K562 (cell line): Measurements from ENCODE around the gene EPO. TPM values are rescaled to one million over a fixed set of nuclear protein-coding genes. Genes with fewer than 3 reads are reported as not detected.
A peak's percentile ranks its signal among the peaks of the same experiment; 100 is the strongest.

Experiments
- ATAC-seq: fragments of 200-7000 bp; cut with Tn5 transposase; 3 replicates; pipeline ENCODE4 v1.9.1; 2020; ENCODE audit warnings: moderate library complexity
- BruUV-seq: library from RNA; stranded (reverse); fragments of 400-500 nt; replicated peaks from 2 replicates; lab custom pipeline; 2021; lab: Mats Ljungman, UMichigan
- CTCF ChIA-PET: fragments of 300-600 bp; formaldehyde crosslinking; extraction: SDS; loops from one replicate; lab custom pipeline; 2021; ENCODE audit warnings: low intra/inter-chr PET ratio; lab: Yijun Ruan, JAX
- POLR2A ChIA-PET: fragments of 300-600, 350-650 bp; sonication (Branson Sonifier 250); formaldehyde crosslinking; extraction: SDS; loops from one replicate; lab custom pipeline; 2021; ENCODE audit warnings: antibody characterized with exemption, inconsistent platforms; lab: Yijun Ruan, JAX
- DNase-seq, 4 experiments: peaks; one replicate each; pipeline versions ENCODE4 v3.0.0 to v3.0.0-alpha.2; 2011 to 2018; ENCODE audit warnings: low spot score in 3 of 4, mixed read lengths in 3 of 4; ENCODE audit errors: extremely low read depth in 1 of 4
- FAIRE-seq: peaks from 2 replicates; lab custom pipeline; 2011; peaks lifted over from hg19 to GRCh38; lab: Jason Lieb, UNC
- H2AFZ ChIP-seq: 2 replicates; pipeline ENCODE4 v1.6.0; 2011; ENCODE audit warnings: low read depth, low read length, control low read depth, inconsistent platforms
- H3K27ac ChIP-seq: fragments of 200-600 bp; 3 replicates; pipeline ENCODE4 v1.8.0; 2011; ENCODE audit warnings: low read depth, mild to moderate bottlenecking, control low read depth, inconsistent platforms, low read length, moderate library complexity, mixed read lengths; ENCODE audit errors: extremely low read depth
- H3K27me3 ChIP-seq, 2 experiments: fragments of 300-600 bp in 1 of 2; 2 replicates in 1 of 2; 3 replicates in 1 of 2; pipeline versions ENCODE4 v1.6.0 to v1.8.0; 2011; ENCODE audit warnings: inconsistent platforms in 2 of 2, low read length in 2 of 2, mild to moderate bottlenecking in 1 of 2, mixed read lengths in 1 of 2, moderate library complexity in 1 of 2; ENCODE audit not compliant: control insufficient read depth in 2 of 2, insufficient read depth in 2 of 2
- H3K36me3 ChIP-seq: fragments of 300-600 bp; 3 replicates; pipeline ENCODE4 v1.8.0; 2011; ENCODE audit warnings: mild to moderate bottlenecking, low read length, inconsistent platforms; ENCODE audit not compliant: control insufficient read depth, insufficient read depth
- H3K4me1 ChIP-seq, 2 experiments: fragments of 200-600 bp in 1 of 2; replicated peaks in 1 of 2; 2 replicates in 1 of 2; 3 replicates in 1 of 2; pipeline versions ENCODE4 v1.5.1 to v1.8.0; 2011; ENCODE audit warnings: inconsistent platforms in 2 of 2, low read length in 2 of 2, mild to moderate bottlenecking in 1 of 2, mixed read lengths in 1 of 2, moderate library complexity in 1 of 2; ENCODE audit not compliant: control insufficient read depth in 2 of 2, insufficient read depth in 2 of 2
- H3K4me2 ChIP-seq: 2 replicates; pipeline ENCODE4 v1.6.1; 2011; ENCODE audit warnings: low read length, control low read depth, inconsistent platforms, mixed read lengths; ENCODE audit not compliant: insufficient read depth
- H3K4me3 ChIP-seq: fragments of 200-600 bp; sonication (generic), shearing (Covaris generic); 2 replicates; pipeline ENCODE4 v1.5.1; 2016; ENCODE audit warnings: control low read depth, inconsistent platforms
- H3K79me2 ChIP-seq: fragments of 200-600 bp; 3 replicates; pipeline ENCODE4 v1.8.0; 2011; ENCODE audit warnings: low read length, inconsistent platforms; ENCODE audit not compliant: control insufficient read depth, insufficient read depth
- H3K9ac ChIP-seq, 2 experiments: 2 replicates each; pipeline versions ENCODE4 v1.6.0 to v1.6.1; 2011; ENCODE audit warnings: low read depth in 2 of 2, low read length in 2 of 2, control low read depth in 1 of 2, inconsistent platforms in 1 of 2, mild to moderate bottlenecking in 1 of 2, mixed read lengths in 1 of 2; ENCODE audit not compliant: insufficient read depth in 1 of 2
- H3K9me1 ChIP-seq: one replicate; pipeline ENCODE4 v1.6.0; 2011; ENCODE audit warnings: inconsistent platforms, mild to moderate bottlenecking, low read length, moderate library complexity; ENCODE audit not compliant: control insufficient read depth, insufficient read depth
- H3K9me3 ChIP-seq: replicated peaks from 2 replicates; pipeline ENCODE4 v1.5.1; 2011; ENCODE audit warnings: low read depth, low read length, inconsistent platforms; ENCODE audit not compliant: control insufficient read depth, insufficient read depth
- H4K20me1 ChIP-seq: replicated peaks from 2 replicates; pipeline ENCODE4 v1.6.1; 2011; ENCODE audit warnings: low read length, inconsistent platforms, mixed read lengths; ENCODE audit not compliant: control insufficient read depth, insufficient read depth
- CLOCK ChIP-seq: fragments of 250-450 bp; sonication (Bioruptor Pico); IDR thresholded peaks from 2 replicates; pipeline ENCODE4 v1.4.0; 2020; ENCODE audit warnings: mild to moderate bottlenecking, moderate library complexity, borderline replicate concordance
- RCOR1 ChIP-seq, 2 experiments: IDR thresholded peaks; 2 replicates each; pipeline ENCODE4 v1.6.1; 2012; ENCODE audit warnings: low read depth in 2 of 2, low read length in 2 of 2, borderline replicate concordance in 1 of 2, improper control_type of control experiment in 1 of 2
- ZNF347 ChIP-seq: fragments of 450-650 bp; formaldehyde crosslinking; IDR thresholded peaks from 2 replicates; pipeline ENCODE4 v1.4.0; 2020; ENCODE audit warnings: low read depth, mild to moderate bottlenecking, moderate library complexity
- WGBS: fragments of 100-300 bp; shearing (Covaris generic); methylation state at CpG from one replicate; pipeline ENCODE4 v1.1.6; 2016; ENCODE audit warnings: low coverage, mixed read lengths; ENCODE audit not compliant: insufficient coverage; ENCODE audit errors: missing lambda C conversion rate; 5-methylcytosine and 5-hydroxymethylcytosine counted together
- in situ Hi-C: fragments of 300-500 bp; cut with MboI; formaldehyde crosslinking; loops from 4 replicates; pipeline ENCODE4 v1.15.0; 2018; ENCODE audit warnings: inconsistent platforms, mixed read lengths
- intact Hi-C: fragments of 100-400 bp; cut with micrococcal nuclease; formaldehyde crosslinking; loops from 2 replicates; pipeline ENCODE4 v1.14.2; 2022
- polyA plus RNA-seq, 8 experiments: library from polyadenylated mRNA; depleted of rRNA in 4 of 8; stranded (reverse) in 5 of 8; unstranded in 3 of 8; fragments of >200 nt; fragmentation: Nextera tagmentation in 2 of 8; fragmentation: Illumina TruSeq in 1 of 8; extraction: Ambion mirVana in 2 of 8; extraction: Trizol in 1 of 8; gene quantifications; 2 replicates each; pipeline versions ENCODE4 v1.2.1 to v1.2.3, GENCODE V29; 2011 to 2014; ENCODE audit warnings: inconsistent platforms in 1 of 8, missing spikeins in 1 of 8
- total RNA-seq, 7 experiments: library from RNA; depleted of rRNA in 6 of 7; stranded (reverse); fragments of >200 nt in 6 of 7; fragmentation: Illumina TruSeq in 2 of 7; extraction: Trizol in 2 of 7; gene quantifications; 2 replicates each; pipeline versions ENCODE4 v1.2.1 to v1.2.3, GENCODE V29; 2011 to 2021; ENCODE audit warnings: low replicate concordance in 1 of 7
- TF ChIP-seq, protein P1 (sequence below): IDR thresholded peaks from 2 replicates; pipeline ENCODE4 v1.6.1; 2016; ENCODE audit warnings: missing genetic modification characterization, missing compliant biosample characterization
- TF ChIP-seq, protein P2 (sequence below): sonication (generic); formaldehyde crosslinking; IDR thresholded peaks from 2 replicates; pipeline ENCODE4 v1.8.0; 2022; ENCODE audit warnings: missing genetic modification reagents, mild to moderate bottlenecking, borderline replicate concordance

EPO gene
- total and polyA plus RNA-seq, 9 of the 15 experiments (the other 6 are each of a cell fraction or from before 2014, with no cell fraction given), result 0.06 to 0.41 (median 0.07) TPM; not detected in 6

DNA sequence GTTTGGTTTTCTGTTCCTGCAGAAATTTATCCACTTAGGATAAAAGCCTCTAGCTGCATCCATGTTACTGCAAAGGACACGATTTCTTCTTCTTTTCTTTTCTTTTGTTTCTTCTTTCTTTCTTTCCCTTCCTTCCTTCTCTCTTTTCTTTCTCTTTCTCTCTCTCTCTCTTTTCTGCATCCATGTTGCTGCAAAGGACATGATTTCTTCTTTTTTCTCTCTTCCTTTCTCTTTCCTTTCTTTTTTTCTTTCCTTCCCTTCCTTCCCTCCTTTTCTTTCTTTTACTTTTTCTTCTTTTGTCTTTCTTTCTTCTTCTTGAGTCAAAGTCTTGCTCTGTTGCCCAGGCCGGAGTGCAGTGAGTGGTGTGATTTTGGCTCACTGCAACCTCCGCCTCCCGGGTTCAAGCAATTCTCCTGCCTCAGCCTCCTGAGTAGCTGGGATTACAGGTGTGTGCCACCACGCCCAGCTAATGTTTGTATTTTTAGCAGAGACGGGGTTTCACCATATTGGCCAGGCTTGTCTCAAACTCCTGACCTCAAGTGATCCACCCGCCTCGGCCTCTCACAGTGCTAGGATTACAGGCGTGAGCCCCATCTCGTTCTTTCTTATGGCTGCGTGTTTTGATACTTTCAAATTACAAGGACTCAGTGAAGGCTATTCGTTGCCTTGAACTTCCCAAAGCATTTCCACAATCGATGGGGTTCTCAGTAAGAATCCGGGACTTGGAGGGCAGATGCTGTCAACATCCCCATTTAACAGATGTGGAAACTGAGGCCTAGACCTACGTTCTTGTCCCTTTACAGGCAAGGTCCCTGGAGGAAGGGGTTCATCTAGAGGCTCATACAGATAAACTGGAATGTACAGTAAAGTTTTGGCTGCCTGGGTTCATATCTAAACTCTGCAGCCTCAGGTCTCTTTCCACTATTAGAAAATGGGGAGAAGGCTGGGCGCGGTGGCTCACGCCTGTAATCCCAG lies 48.6 kb upstream of the EPO start:
- Histone ChIP-seq H3K4me3 (no peak overlapping the region), H3K9me3 (no peaks in the 10 kb centered on the region), H3K36me3 (peaks cover 4% of the 10 kb centered on the region; the same call in 2 of the 3 replicates), H3K4me1 (peaks cover 0 to 36% of the 10 kb centered on the region in 2 experiments; a peak in 4 of 5 replicates), H3K79me2 (peaks cover 30% of the 10 kb centered on the region), H3K27me3 (no peaks in the 10 kb centered on the region), H2AFZ (no peak overlapping the region), H3K9me1 (no peaks in the 10 kb centered on the region), H3K4me2 (no peak overlapping the region), H3K9ac (no peak overlapping the region), H3K27ac (no peak overlapping the region), H4K20me1 (no peaks in the 10 kb centered on the region; the same call in 1 of the 2 replicates)
- WGBS, result 70% methylated on average over 14 of the region's 18 CpGs
- no TSS peak for BruUV-seq
- in situ Hi-C loops, result no loop called here
- DNase-seq, result no peak
- ATAC-seq, result no peak
- intact Hi-C loops, result loop anchor here (2.0 to 5.0 kb wide), 2 partner anchors 44 to 67 kb away; no protein-coding TSS in a partner anchor
- ChIA-PET CTCF (no interaction called here), POLR2A (interaction anchor here (0.6 to 0.7 kb wide), 2 partner anchors 20 to 202 kb away, joined by 3 read pairs; no protein-coding TSS in a partner anchor)
- peak; percentile 48 for FAIRE-seq
- TF ChIP-seq, protein P1, sequence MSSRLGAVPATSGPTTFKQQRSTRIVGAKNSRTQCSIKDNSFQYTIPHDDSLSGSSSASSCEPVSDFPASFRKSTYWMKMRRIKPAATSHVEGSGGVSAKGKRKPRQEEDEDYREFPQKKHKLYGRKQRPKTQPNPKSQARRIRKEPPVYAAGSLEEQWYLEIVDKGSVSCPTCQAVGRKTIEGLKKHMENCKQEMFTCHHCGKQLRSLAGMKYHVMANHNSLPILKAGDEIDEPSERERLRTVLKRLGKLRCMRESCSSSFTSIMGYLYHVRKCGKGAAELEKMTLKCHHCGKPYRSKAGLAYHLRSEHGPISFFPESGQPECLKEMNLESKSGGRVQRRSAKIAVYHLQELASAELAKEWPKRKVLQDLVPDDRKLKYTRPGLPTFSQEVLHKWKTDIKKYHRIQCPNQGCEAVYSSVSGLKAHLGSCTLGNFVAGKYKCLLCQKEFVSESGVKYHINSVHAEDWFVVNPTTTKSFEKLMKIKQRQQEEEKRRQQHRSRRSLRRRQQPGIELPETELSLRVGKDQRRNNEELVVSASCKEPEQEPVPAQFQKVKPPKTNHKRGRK (tag), result peak; percentile 96
- TF ChIP-seq, protein P2, sequence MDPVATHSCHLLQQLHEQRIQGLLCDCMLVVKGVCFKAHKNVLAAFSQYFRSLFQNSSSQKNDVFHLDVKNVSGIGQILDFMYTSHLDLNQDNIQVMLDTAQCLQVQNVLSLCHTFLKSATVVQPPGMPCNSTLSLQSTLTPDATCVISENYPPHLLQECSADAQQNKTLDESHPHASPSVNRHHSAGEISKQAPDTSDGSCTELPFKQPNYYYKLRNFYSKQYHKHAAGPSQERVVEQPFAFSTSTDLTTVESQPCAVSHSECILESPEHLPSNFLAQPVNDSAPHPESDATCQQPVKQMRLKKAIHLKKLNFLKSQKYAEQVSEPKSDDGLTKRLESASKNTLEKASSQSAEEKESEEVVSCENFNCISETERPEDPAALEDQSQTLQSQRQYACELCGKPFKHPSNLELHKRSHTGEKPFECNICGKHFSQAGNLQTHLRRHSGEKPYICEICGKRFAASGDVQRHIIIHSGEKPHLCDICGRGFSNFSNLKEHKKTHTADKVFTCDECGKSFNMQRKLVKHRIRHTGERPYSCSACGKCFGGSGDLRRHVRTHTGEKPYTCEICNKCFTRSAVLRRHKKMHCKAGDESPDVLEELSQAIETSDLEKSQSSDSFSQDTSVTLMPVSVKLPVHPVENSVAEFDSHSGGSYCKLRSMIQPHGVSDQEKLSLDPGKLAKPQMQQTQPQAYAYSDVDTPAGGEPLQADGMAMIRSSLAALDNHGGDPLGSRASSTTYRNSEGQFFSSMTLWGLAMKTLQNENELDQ, result no peak
- TF ChIP-seq CLOCK (CRISPR knock-in tag) (no peak), RCOR1 (IDR thresholded peaks at IDR 0.05; ENCODE audit: borderline replicate concordance in 1 of 2, low read depth in 2 of 2, low read length in 2 of 2) (peak in 1 of 2 experiments; percentile 54; a peak in 1 of 4 replicates), ZNF347 (no peak)
